Measurements from ENCODE around the gene ZNF76. TPM values are rescaled to one million over a fixed set of nuclear protein-coding genes. Genes with fewer than 3 reads are reported as not detected.
"Not testable (repeated sequence)": the region's sequence is repeated elsewhere in the genome, so short reads cannot be mapped to it uniquely, and the experiment has no call there.

Gene ZNF76
- total and polyA plus RNA-seq, 4 donors, result 10.6 to 18.4 (median 12.4) TPM

GRCh38 chr6:35305117-35305516 lies 45.6 kb downstream of the ZNF76 start:
- Histone ChIP-seq H3K9me3 (ENCODE audit: control insufficient read depth in 4 of 4, low read length in 3 of 4) (no peaks in the 10 kb centered on the region), H3K4me1 (ENCODE audit: control insufficient read depth in 4 of 4, insufficient read depth in 4 of 4, low read length in 3 of 4) (no peaks in the 10 kb centered on the region), H3K27me3 (ENCODE audit: control insufficient read depth in 4 of 4, insufficient read depth in 4 of 4, low read length in 3 of 4) (no peaks in the 10 kb centered on the region), H3K4me3 (ENCODE audit: low read depth in 1 of 3, low read length in 3 of 3) (no peak overlapping the region), H3K27ac (ENCODE audit: low read depth in 1 of 2, low read length in 2 of 2) (no peak overlapping the region), H3K9ac (ENCODE audit: low read depth in 1 of 2, low read length in 2 of 2) (no peak overlapping the region), H3K36me3 (ENCODE audit: control insufficient read depth in 4 of 4, insufficient read depth in 3 of 4, low read depth in 1 of 4, low read length in 3 of 4) (no peaks in the 10 kb centered on the region)
- no peak for DNase-seq (ENCODE audit: low spot score)
- 96% methylated on average over 8 of the region's 8 CpGs for WGBS
- TF ChIP-seq RAD21 (IDR thresholded peaks at IDR 0.05), result peak in 1 of 2 donors; percentile 4
- TF ChIP-seq TAF1 (conservative IDR thresholded peaks at IDR 0.05), result no peak

DNA sequence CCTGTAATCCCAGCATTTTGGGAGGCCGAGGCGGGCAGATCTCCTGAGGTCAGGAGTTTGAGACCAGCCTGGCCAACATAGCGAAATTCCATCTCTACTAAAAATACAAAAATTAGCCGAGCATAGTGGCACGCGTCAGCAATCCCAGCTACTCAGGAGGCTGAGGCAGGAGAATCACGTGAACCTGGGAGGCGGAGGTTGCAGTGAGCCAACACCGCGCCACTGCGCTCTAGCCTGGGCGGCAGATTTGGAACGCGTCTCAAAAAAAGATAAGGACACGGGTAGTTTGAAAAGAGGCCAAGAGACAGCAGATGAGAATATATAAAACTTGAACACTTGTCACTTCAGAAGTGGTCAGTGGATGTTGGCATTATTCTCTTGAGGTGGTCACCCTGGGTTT lies 47.6 kb downstream of the ZNF76 start:
- not testable (repeated sequence) for DNase-seq (ENCODE audit: low spot score)
- 91% methylated on average over 15 of the region's 15 CpGs for WGBS

DNA sequence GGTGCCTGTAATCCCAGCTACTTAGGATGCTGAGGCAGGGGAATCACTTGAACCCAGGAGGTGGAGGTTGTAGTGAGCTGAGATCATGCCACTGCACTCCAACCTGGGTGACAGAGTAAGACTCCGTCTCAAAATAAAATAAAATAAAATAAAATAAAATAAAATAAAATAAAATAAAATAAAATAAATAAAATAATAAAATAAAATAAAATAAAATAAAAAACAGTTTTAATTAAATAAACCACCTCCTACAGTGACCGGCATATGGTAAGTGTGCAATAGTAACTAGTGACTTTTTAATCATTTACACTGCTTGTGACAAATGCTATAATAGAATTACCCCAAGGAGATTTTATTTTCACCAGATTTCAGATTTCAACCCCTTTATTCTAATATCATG lies 49.0 kb downstream of the ZNF76 start:
- H3K36me3 ChIP-seq (ENCODE audit: control insufficient read depth in 4 of 4, insufficient read depth in 3 of 4, low read depth in 1 of 4, low read length in 3 of 4); H3K27ac ChIP-seq (ENCODE audit: low read depth in 1 of 2, low read length in 2 of 2); H3K9me3 ChIP-seq (ENCODE audit: control insufficient read depth in 4 of 4, low read length in 3 of 4); H3K4me1 ChIP-seq (ENCODE audit: control insufficient read depth in 4 of 4, insufficient read depth in 4 of 4, low read length in 3 of 4); H3K4me3 ChIP-seq (ENCODE audit: low read depth in 1 of 3, low read length in 3 of 3); DNase-seq (ENCODE audit: low spot score); H3K9ac ChIP-seq (ENCODE audit: low read depth in 1 of 2, low read length in 2 of 2); H3K27me3 ChIP-seq (ENCODE audit: control insufficient read depth in 4 of 4, insufficient read depth in 4 of 4, low read length in 3 of 4): not testable (repeated sequence)
- WGBS, result 95% methylated on average over 2 of the region's 2 CpGs

More for the DNA sequence above, 47.6 kb downstream of the ZNF76 start:
- not testable (repeated sequence) for H3K9me3 ChIP-seq (ENCODE audit: control insufficient read depth in 4 of 4, low read length in 3 of 4); H3K9ac ChIP-seq (ENCODE audit: low read depth in 1 of 2, low read length in 2 of 2); H3K27me3 ChIP-seq (ENCODE audit: control insufficient read depth in 4 of 4, insufficient read depth in 4 of 4, low read length in 3 of 4); H3K27ac ChIP-seq (ENCODE audit: low read depth in 1 of 2, low read length in 2 of 2); H3K36me3 ChIP-seq (ENCODE audit: control insufficient read depth in 4 of 4, insufficient read depth in 3 of 4, low read depth in 1 of 4, low read length in 3 of 4); H3K4me1 ChIP-seq (ENCODE audit: control insufficient read depth in 4 of 4, insufficient read depth in 4 of 4, low read length in 3 of 4); H3K4me3 ChIP-seq (ENCODE audit: low read depth in 1 of 3, low read length in 3 of 3)

- H3K36me3 ChIP-seq (ENCODE audit: control insufficient read depth in 4 of 4, insufficient read depth in 3 of 4, low read depth in 1 of 4, low read length in 3 of 4), result no peaks in the 10 kb centered on the region
- no peak overlapping the region for H3K4me3 ChIP-seq (ENCODE audit: low read depth in 1 of 3, low read length in 3 of 3)
- 88% methylated on average over 9 of the region's 9 CpGs for WGBS
- no peaks in the 10 kb centered on the region for H3K27me3 ChIP-seq (ENCODE audit: control insufficient read depth in 4 of 4, insufficient read depth in 4 of 4, low read length in 3 of 4)
- no peak for DNase-seq (ENCODE audit: low spot score)
- TF ChIP-seq EGR1 (IDR thresholded peaks at IDR 0.05; ENCODE audit: low read depth in 2 of 2), result no peak
- no peak for TF ChIP-seq ATF3 (IDR thresholded peaks at IDR 0.05)
- H3K27ac ChIP-seq (ENCODE audit: low read depth in 1 of 2, low read length in 2 of 2), result no peak overlapping the region
- H3K9ac ChIP-seq (ENCODE audit: low read depth in 1 of 2, low read length in 2 of 2), result no peak overlapping the region
- peaks cover 0 to 5% (median 4%) of the 10 kb centered on the region in 4 donors for H3K4me1 ChIP-seq (ENCODE audit: control insufficient read depth in 4 of 4, insufficient read depth in 4 of 4, low read length in 3 of 4)
- no peaks in the 10 kb centered on the region for H3K9me3 ChIP-seq (ENCODE audit: control insufficient read depth in 4 of 4, low read length in 3 of 4)
Observed at GRCh38 chr6:35309611-35310264, 50.2 kb downstream of the ZNF76 start.

DNA sequence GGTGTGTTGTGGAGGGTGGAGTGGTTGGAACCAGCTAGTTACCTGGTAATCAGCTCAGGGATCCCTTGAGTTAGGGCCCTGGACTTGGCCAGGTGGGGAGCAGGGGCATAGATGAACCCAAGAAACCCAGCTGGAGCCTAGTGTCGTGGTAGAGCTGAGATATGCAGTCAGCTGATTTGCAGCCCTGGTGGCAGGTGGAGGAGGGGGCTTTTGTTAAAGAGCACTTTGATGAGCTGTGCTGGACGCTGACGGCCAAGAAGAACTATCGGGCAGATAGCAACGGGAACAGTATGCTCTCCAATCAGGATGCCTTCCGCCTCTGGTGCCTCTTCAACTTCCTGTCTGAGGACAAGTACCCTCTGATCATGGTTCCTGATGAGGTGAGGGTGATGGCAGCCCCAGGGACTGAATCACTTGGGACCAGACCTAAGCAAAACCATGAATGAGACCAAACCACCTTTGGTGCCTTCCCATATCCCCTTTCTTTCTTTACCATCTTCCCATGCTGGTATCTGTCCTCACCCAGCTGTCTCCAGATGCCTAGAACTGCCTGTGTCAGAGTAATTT lies 50.8 kb downstream of the ZNF76 start:
- Histone ChIP-seq H3K9ac (ENCODE audit: low read depth in 1 of 2, low read length in 2 of 2) (no peak overlapping the region), H3K27me3 (ENCODE audit: control insufficient read depth in 4 of 4, insufficient read depth in 4 of 4, low read length in 3 of 4) (no peaks in the 10 kb centered on the region), H3K36me3 (ENCODE audit: control insufficient read depth in 4 of 4, insufficient read depth in 3 of 4, low read depth in 1 of 4, low read length in 3 of 4) (no peaks in the 10 kb centered on the region), H3K4me1 (ENCODE audit: control insufficient read depth in 4 of 4, insufficient read depth in 4 of 4, low read length in 3 of 4) (peaks cover 0 to 5% (median 4%) of the 10 kb centered on the region in 4 donors), H3K9me3 (ENCODE audit: control insufficient read depth in 4 of 4, low read length in 3 of 4) (no peaks in the 10 kb centered on the region), H3K4me3 (ENCODE audit: low read depth in 1 of 3, low read length in 3 of 3) (no peak overlapping the region), H3K27ac (ENCODE audit: low read depth in 1 of 2, low read length in 2 of 2) (no peak overlapping the region)
- no peak for DNase-seq (ENCODE audit: low spot score)
- 78% methylated on average over 6 of the region's 6 CpGs for WGBS
- TF ChIP-seq TAF1 (conservative IDR thresholded peaks at IDR 0.05), result no peak
- no peak for TF ChIP-seq JUND (IDR thresholded peaks at IDR 0.05)
- no peak for TF ChIP-seq ATF3 (IDR thresholded peaks at IDR 0.05)
- no peak for TF ChIP-seq REST (IDR thresholded peaks at IDR 0.05)
- no peak for TF ChIP-seq HNF4A (conservative IDR thresholded peaks at IDR 0.05)
- no peak for TF ChIP-seq HNF4G (IDR thresholded peaks at IDR 0.05)
- TF ChIP-seq NR2F2 (IDR thresholded peaks at IDR 0.05), result no peak
- TF ChIP-seq EGR1 (IDR thresholded peaks at IDR 0.05; ENCODE audit: low read depth in 2 of 2), result no peak
- TF ChIP-seq GABPA (IDR thresholded peaks at IDR 0.05 in 1 of 2, conservative IDR thresholded peaks at IDR 0.05 in 1 of 2), result no peak
- TF ChIP-seq RXRA (IDR thresholded peaks at IDR 0.05), result no peak
- TF ChIP-seq CTCF (IDR thresholded peaks at IDR 0.05; ENCODE audit: low read depth, low read length, missing input control), result no peak

Data from liver (tissue), 9 donors.